Osteoblast (primary cell): Measurements from ENCODE around the gene MEAF6. TPM values are rescaled to one million over a fixed set of nuclear protein-coding genes. Genes with fewer than 3 reads are reported as not detected.

ENCODE experiments used
- DNase-seq: peaks from one replicate; pipeline ENCODE4 v3.0.0; 2011; ENCODE audit warnings: low spot score, mixed read lengths; ENCODE audit not compliant: insufficient read length; ENCODE audit errors: missing footprints
- H2AFZ ChIP-seq: 2 replicates; pipeline ENCODE4 v1.6.0; 2011; ENCODE audit warnings: mild to moderate bottlenecking, low read length
- H3K27ac ChIP-seq: 2 replicates; pipeline ENCODE4 v1.5.1; 2011; ENCODE audit warnings: mild to moderate bottlenecking, low read depth, low read length, moderate library complexity
- H3K27me3 ChIP-seq: 2 replicates; pipeline ENCODE4 v1.6.0; 2012; ENCODE audit warnings: mild to moderate bottlenecking, control low read depth, inconsistent platforms, low read length, moderate library complexity; ENCODE audit not compliant: insufficient read depth
- H3K36me3 ChIP-seq: 2 replicates; pipeline ENCODE4 v1.5.1; 2011; ENCODE audit warnings: mild to moderate bottlenecking, low read length, control low read depth, moderate library complexity; ENCODE audit not compliant: insufficient read depth
- H3K4me1 ChIP-seq: 2 replicates; pipeline ENCODE4 v1.5.1; 2011; ENCODE audit warnings: mild to moderate bottlenecking, low read length, control low read depth, moderate library complexity; ENCODE audit not compliant: insufficient read depth
- H3K4me2 ChIP-seq: 2 replicates; pipeline ENCODE4 v1.6.0; 2011; ENCODE audit warnings: mild to moderate bottlenecking, low read length; ENCODE audit not compliant: insufficient read depth
- H3K4me3 ChIP-seq: fragments of 200-600 bp; sonication (generic); 3 replicates; pipeline ENCODE4 v1.5.1; 2012; ENCODE audit warnings: mild to moderate bottlenecking, low read length, inconsistent platforms; ENCODE audit not compliant: insufficient read depth
- H3K79me2 ChIP-seq: 2 replicates; pipeline ENCODE4 v1.6.0; 2012; ENCODE audit warnings: mild to moderate bottlenecking, low read length, control low read depth, inconsistent platforms; ENCODE audit not compliant: insufficient read depth
- H3K9me3 ChIP-seq: 2 replicates; pipeline ENCODE4 v1.5.1; 2011; ENCODE audit warnings: low read depth, low read length, control low read depth
- H4K20me1 ChIP-seq: 2 replicates; pipeline ENCODE4 v1.6.0; 2012; ENCODE audit warnings: mild to moderate bottlenecking, low read length, control low read depth; ENCODE audit not compliant: insufficient read depth
- CTCF ChIP-seq: IDR thresholded peaks from 2 replicates; pipeline ENCODE4 v1.5.1; 2011; ENCODE audit warnings: mild to moderate bottlenecking, low read depth, low read length, moderate library complexity; ENCODE audit errors: extremely low read depth
- total RNA-seq: library from RNA; depleted of rRNA; stranded (reverse); fragments of >200 nt; gene quantifications from 2 replicates; pipeline ENCODE4 v1.2.3, GENCODE V29; 2012

The MEAF6 gene
- total RNA-seq, 1 donor = 64.1 TPM

- H3K27ac ChIP-seq = peak overlapping the region; percentile 51
- H3K4me1 ChIP-seq = peaks cover 14% of the 10 kb centered on the region
- H4K20me1 ChIP-seq = no peaks in the 10 kb centered on the region
- no peaks in the 10 kb centered on the region for H3K9me3 ChIP-seq
- peaks cover 6% of the 10 kb centered on the region for H3K79me2 ChIP-seq
- no peak overlapping the region for H3K4me3 ChIP-seq
- no peaks in the 10 kb centered on the region for H3K27me3 ChIP-seq
- H3K4me2 ChIP-seq = no peak overlapping the region
- H2AFZ ChIP-seq = no peak overlapping the region
- TF ChIP-seq CTCF = no peak
- H3K36me3 ChIP-seq = no peaks in the 10 kb centered on the region
- DNase-seq = peak; percentile 73
These were observed 48.7 kb downstream of the MEAF6 start for GRCh38 chr1:37465593-37466517.

GRCh38 chr1:37464443-37464842 is 50.1 kb downstream of the MEAF6 start:
- Histone ChIP-seq H3K4me3 (no peak overlapping the region), H4K20me1 (no peaks in the 10 kb centered on the region), H2AFZ (no peak overlapping the region), H3K79me2 (peaks cover 4% of the 10 kb centered on the region), H3K9me3 (no peaks in the 10 kb centered on the region), H3K4me1 (peaks cover 10% of the 10 kb centered on the region), H3K27ac (no peak overlapping the region), H3K4me2 (no peak overlapping the region), H3K36me3 (no peaks in the 10 kb centered on the region), H3K27me3 (no peaks in the 10 kb centered on the region)
- no peak for TF ChIP-seq CTCF
- DNase-seq = no peak

- Histone ChIP-seq H3K27me3 (no peaks in the 10 kb centered on the region), H3K27ac (no peak overlapping the region), H3K36me3 (no peaks in the 10 kb centered on the region), H3K4me1 (peaks cover 10% of the 10 kb centered on the region), H3K9me3 (no peaks in the 10 kb centered on the region), H2AFZ (no peak overlapping the region), H3K4me3 (no peak overlapping the region), H3K4me2 (no peak overlapping the region), H4K20me1 (no peaks in the 10 kb centered on the region), H3K79me2 (no peaks in the 10 kb centered on the region)
- no peak for TF ChIP-seq CTCF
- no peak for DNase-seq
These were observed 52.7 kb downstream of the MEAF6 start for GRCh38 chr1:37461698-37462436.

GRCh38 chr1:37458551-37458950 is 56.0 kb downstream of the MEAF6 start:
- Histone ChIP-seq H3K36me3 (no peaks in the 10 kb centered on the region), H3K4me1 (peaks cover 18% of the 10 kb centered on the region), H3K79me2 (no peaks in the 10 kb centered on the region), H3K4me3 (no peak overlapping the region), H3K27me3 (no peaks in the 10 kb centered on the region), H3K4me2 (no peak overlapping the region), H4K20me1 (no peaks in the 10 kb centered on the region), H3K27ac (no peak overlapping the region), H3K9me3 (no peaks in the 10 kb centered on the region), H2AFZ (no peak overlapping the region)
- DNase-seq = no peak
- no peak for TF ChIP-seq CTCF
